Activated T-helper 17 cell treated with anti-CD3 and anti-CD28 coated beads, Interleukin-2, amount 50 U/mL, for 72 hours (primary cell): ENCODE data around the gene SIRT7. TPM values are rescaled to one million over a fixed set of nuclear protein-coding genes. Genes with fewer than 3 reads are reported as not detected.
A peak's percentile ranks its signal among the peaks of the same experiment; 100 is the strongest.

ENCODE experiments used
- ATAC-seq: fragments of 150-1000 bp; cut with Tn5 transposase; replicated peaks from 2 replicates; pipeline ENCODE4 v1.10.0; 2021; ENCODE audit warnings: mild to moderate bottlenecking, moderate library complexity
- H3K27ac Mint-ChIP-seq: one replicate; pipeline ENCODE4 v1.8.0; 2022; ENCODE audit warnings: mixed read lengths
- H3K27me3 Mint-ChIP-seq: one replicate; pipeline ENCODE4 v1.8.0; 2022; ENCODE audit warnings: mixed read lengths
- H3K36me3 Mint-ChIP-seq: one replicate; pipeline ENCODE4 v1.8.0; 2022; ENCODE audit warnings: low read depth, mild to moderate bottlenecking, mixed read lengths
- H3K4me1 Mint-ChIP-seq: one replicate; pipeline ENCODE4 v1.8.0; 2022; ENCODE audit warnings: mixed read lengths
- H3K4me3 Mint-ChIP-seq: one replicate; pipeline ENCODE4 v1.8.0; 2022; ENCODE audit warnings: mild to moderate bottlenecking, mixed read lengths
- H3K9me3 Mint-ChIP-seq: one replicate; pipeline ENCODE4 v1.8.0; 2022; ENCODE audit warnings: mixed read lengths
- total RNA-seq, 2 donors: library from RNA; stranded (reverse); gene quantifications; one replicate each; pipeline ENCODE4 v1.2.3, GENCODE V29; 2022

Gene SIRT7
- total RNA-seq, 2 donors from 2014 or later, result 41.3 to 47.5 TPM

DNA sequence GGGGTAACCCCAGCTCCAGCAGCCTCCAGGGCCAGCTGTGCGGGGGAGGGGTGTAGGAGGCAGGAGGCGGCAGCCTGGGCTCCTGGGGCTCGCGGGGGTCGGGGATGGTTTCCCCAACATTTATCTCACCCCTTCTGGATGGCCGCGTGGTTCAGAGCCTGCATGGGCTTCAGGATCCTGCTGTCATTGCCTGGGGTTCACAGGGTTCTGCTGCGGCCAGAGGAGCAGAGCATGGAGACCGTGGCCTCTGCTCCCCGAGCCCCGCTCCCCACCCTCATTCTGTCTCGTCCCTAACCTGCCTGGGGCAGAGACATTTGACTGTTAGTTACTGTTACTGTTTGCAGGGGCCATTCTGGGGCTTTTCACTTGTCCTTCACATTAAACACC is 24.2 kb upstream of the SIRT7 start:
- H3K4me3 Mint-ChIP-seq, result no peak overlapping the region
- no peaks in the 10 kb centered on the region for H3K9me3 Mint-ChIP-seq
- no peak overlapping the region for H3K27ac Mint-ChIP-seq
- ATAC-seq, result no peak
- H3K36me3 Mint-ChIP-seq, result no peaks in the 10 kb centered on the region
- no peaks in the 10 kb centered on the region for H3K4me1 Mint-ChIP-seq
- H3K27me3 Mint-ChIP-seq, result no peaks in the 10 kb centered on the region

DNA sequence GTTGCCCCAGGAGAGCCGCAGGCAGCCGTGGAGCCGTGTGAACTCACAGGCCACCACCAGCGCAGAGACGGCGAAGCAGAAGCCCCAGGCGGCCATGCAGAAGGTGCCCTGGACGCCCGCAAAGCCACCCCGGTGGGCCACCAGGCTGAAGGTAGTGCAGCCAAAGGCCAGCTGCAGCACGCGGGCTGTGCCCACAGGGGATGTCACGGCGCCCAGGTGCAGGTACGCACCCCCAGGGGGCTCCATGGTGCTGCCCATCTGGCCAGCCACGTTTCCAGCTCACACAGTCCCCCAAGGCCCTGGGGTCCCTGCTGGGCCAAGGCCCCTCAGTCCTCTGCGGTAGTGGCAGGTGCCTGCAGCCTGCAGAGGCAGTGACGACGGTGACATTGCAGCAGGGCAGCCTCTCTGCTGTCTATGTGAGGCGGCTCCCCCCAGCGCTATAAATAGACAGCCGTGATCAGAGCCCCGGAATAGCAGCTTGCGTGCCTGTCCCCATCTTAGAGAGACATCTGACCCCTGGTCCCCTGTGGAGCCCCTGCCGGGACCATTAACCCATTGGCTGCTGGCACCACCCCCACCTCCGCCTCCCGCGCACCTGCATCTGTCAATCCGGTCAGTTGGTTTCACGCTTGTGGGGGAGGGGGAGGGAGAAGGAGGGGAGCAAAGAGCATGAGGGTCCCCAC is 23.6 kb upstream of the SIRT7 start:
- no peak for ATAC-seq
- no peaks in the 10 kb centered on the region for H3K36me3 Mint-ChIP-seq
- H3K4me3 Mint-ChIP-seq, result no peak overlapping the region
- H3K27ac Mint-ChIP-seq, result no peak overlapping the region
- no peaks in the 10 kb centered on the region for H3K4me1 Mint-ChIP-seq
- H3K9me3 Mint-ChIP-seq, result no peaks in the 10 kb centered on the region
- H3K27me3 Mint-ChIP-seq, result no peaks in the 10 kb centered on the region

DNA sequence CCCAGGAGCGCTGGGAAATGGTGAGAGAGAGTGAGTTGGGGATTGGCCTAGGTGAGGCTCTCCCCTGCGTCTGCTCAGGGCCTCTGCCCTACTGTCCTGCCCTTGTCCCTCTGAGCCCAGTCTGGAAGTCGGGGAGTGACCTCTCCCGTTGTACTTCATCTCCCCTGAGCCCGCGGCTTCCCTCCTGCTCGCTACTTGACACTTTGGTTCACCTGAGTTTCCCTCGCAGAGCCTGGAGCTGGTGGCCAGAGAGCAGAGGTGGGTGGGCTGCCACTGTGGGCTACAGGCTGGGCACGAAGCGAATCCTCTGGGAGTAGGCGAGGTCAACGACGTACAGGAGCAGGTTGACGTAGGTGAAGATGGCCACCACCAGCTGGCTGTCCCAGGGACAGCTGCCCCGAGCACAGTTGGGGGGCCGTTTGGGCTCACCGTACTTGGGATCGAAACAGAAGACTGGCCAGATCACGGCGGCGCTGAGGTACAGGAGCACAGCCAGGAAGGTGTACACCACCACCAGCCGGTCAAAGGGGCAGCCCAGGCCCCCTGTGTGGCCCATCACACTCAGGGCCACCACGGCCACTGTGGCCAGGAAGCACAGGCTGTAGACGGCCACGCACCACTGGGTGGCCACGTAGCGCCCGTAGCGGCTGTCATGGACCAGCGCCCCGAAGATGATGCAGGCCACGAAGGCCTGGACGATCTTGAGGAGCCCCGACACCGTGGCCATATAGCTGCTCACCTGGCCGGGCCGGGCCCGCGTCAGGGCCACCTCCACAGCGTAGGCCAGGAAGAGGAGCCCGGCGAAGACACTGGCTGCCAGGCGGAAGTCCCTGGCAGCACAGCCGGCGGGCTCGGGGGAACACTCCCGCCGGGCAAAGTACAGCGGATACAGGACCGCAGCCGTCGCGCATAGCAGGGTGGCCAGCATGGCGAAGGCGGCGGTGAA is 22.8 kb upstream of the SIRT7 start:
- H3K36me3 Mint-ChIP-seq, result peaks cover under 1% of the 10 kb centered on the region
- no peak overlapping the region for H3K27ac Mint-ChIP-seq
- no peaks in the 10 kb centered on the region for H3K9me3 Mint-ChIP-seq
- H3K4me3 Mint-ChIP-seq, result no peak overlapping the region
- H3K27me3 Mint-ChIP-seq, result no peaks in the 10 kb centered on the region
- no peaks in the 10 kb centered on the region for H3K4me1 Mint-ChIP-seq
- ATAC-seq, result no peak

GRCh38 chr17:81939881-81940385 is 22.0 kb upstream of the SIRT7 start:
- ATAC-seq, result no peak
- Mint-ChIP-seq H3K36me3 (peaks cover 4% of the 10 kb centered on the region), H3K27me3 (no peaks in the 10 kb centered on the region), H3K4me1 (no peaks in the 10 kb centered on the region), H3K9me3 (no peaks in the 10 kb centered on the region), H3K4me3 (no peak overlapping the region), H3K27ac (no peak overlapping the region)

DNA sequence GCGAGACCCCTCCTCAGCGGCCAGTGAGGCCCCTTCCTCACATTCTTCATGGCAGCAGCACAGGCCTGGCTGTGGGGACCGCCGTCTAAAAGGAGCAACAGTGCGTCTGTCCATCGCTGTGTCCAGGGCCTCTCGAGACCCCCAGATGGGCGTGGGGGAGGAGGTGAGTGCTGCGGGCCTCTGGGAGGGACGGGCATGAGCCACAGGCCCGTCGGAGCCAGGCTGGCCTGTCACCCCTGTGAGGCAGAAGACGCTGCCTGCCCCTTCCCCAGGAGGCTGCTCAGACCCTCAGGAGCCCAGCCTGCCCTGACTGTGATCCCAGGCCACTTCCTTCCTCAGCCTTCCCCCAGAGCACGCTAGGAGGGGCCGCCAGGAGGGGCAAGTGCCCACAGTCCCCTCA is 21.2 kb upstream of the SIRT7 start:
- no peaks in the 10 kb centered on the region for H3K4me1 Mint-ChIP-seq
- peaks cover 5% of the 10 kb centered on the region for H3K36me3 Mint-ChIP-seq
- H3K27ac Mint-ChIP-seq, result no peak overlapping the region
- no peak overlapping the region for H3K4me3 Mint-ChIP-seq
- H3K27me3 Mint-ChIP-seq, result no peaks in the 10 kb centered on the region
- ATAC-seq, result no peak
- no peaks in the 10 kb centered on the region for H3K9me3 Mint-ChIP-seq

- Mint-ChIP-seq H3K36me3 (peaks cover 18% of the 10 kb centered on the region), H3K27me3 (no peaks in the 10 kb centered on the region), H3K4me1 (no peaks in the 10 kb centered on the region), H3K9me3 (no peaks in the 10 kb centered on the region), H3K4me3 (peak overlapping the region; percentile 76), H3K27ac (no peak overlapping the region)
- no peak for ATAC-seq
These were observed 17.7 kb upstream of the SIRT7 start for GRCh38 chr17:81935709-81936084.

DNA sequence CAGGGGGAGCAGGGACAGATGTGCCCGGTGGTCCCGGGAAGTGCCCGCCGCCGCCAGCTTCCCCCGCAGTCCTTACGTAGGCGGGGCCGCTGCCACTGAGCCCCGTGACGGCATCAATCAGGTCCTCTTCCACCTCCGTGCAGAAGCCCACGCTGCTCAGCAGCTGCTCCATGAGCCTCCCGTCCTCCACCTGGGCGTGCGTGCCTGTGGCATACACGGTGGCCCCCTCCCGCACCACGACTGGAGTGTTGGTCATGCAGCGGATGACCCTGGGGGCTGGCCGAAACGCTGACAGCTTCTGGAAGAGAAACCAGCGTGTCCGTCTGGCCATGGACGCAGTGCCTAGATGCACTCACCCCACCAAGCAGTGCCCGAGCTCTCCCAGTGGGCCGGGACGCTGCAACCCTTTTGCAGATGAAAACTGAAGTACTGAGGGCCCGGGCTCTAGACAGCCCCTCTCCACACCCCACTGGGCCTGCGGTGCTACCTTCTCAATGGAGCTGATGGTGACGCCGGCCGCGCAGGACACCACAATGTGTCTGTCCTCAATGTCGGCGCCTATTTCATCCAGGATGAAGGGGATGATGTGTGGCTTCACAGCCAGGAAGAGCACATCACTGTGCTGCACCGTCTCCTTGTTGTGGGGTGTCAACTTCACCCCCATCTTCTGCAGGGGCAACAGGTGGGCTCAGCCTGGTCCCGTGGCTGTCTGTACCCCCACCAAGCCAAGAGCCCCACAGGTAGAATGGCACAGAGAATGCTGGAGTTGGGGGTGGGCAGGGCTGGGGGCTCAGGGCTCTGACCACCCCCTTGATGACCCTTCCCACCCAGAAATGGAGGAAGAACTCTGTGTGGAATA is 17.1 kb upstream of the SIRT7 start:
- Mint-ChIP-seq H3K4me1 (no peaks in the 10 kb centered on the region), H3K4me3 (peak overlapping the region; percentile 76), H3K36me3 (peaks cover 18% of the 10 kb centered on the region), H3K27ac (no peak overlapping the region), H3K9me3 (no peaks in the 10 kb centered on the region), H3K27me3 (no peaks in the 10 kb centered on the region)
- ATAC-seq, result no peak

DNA sequence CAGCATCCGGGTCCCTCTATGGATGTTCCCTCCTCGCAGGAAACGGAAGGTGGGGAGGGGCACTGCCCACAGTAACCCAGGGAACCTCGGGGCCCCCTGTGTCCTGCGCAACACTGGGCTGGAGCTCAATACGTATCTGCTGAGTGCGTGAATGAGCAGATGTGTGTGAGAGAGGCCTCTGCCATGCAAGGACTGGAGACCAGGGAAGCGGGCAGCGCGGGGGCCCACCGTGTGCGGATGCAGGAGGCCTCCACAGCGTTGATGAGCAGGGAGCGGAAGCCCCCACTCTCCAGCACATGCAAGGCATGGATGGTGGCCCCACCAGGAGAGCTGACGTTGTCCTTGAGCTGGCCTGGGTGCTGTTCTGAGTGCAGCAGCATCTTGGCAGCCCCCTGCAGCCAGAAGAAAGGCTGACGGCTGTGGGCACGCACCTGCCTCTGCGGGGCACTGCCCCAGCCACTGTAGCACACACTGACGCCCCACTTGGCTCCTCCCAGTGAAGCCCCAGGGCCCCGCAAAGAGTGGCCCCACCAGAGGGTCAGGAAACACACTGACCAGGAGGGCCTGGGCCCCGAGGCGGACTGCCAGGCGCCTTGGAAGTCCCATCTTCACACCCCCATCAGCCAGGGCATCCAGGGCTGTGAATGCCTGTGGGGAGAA is 16.3 kb upstream of the SIRT7 start:
- Mint-ChIP-seq H3K27me3 (no peaks in the 10 kb centered on the region), H3K4me3 (no peak overlapping the region), H3K36me3 (peaks cover 18% of the 10 kb centered on the region), H3K27ac (no peak overlapping the region), H3K4me1 (no peaks in the 10 kb centered on the region), H3K9me3 (no peaks in the 10 kb centered on the region)
- no peak for ATAC-seq

GRCh38 chr17:81933178-81933699 is 15.3 kb upstream of the SIRT7 start:
- Mint-ChIP-seq H3K4me1 (no peaks in the 10 kb centered on the region), H3K27me3 (no peaks in the 10 kb centered on the region), H3K4me3 (no peak overlapping the region), H3K36me3 (peaks cover 18% of the 10 kb centered on the region), H3K27ac (no peak overlapping the region), H3K9me3 (no peaks in the 10 kb centered on the region)
- ATAC-seq, result no peak

- H3K4me3 Mint-ChIP-seq, result no peak overlapping the region
- no peak overlapping the region for H3K27ac Mint-ChIP-seq
- H3K27me3 Mint-ChIP-seq, result no peaks in the 10 kb centered on the region
- H3K36me3 Mint-ChIP-seq, result peaks cover 18% of the 10 kb centered on the region
- H3K4me1 Mint-ChIP-seq, result no peaks in the 10 kb centered on the region
- no peak for ATAC-seq
- no peaks in the 10 kb centered on the region for H3K9me3 Mint-ChIP-seq
These were observed 14.5 kb upstream of the SIRT7 start for GRCh38 chr17:81932333-81932983.

DNA sequence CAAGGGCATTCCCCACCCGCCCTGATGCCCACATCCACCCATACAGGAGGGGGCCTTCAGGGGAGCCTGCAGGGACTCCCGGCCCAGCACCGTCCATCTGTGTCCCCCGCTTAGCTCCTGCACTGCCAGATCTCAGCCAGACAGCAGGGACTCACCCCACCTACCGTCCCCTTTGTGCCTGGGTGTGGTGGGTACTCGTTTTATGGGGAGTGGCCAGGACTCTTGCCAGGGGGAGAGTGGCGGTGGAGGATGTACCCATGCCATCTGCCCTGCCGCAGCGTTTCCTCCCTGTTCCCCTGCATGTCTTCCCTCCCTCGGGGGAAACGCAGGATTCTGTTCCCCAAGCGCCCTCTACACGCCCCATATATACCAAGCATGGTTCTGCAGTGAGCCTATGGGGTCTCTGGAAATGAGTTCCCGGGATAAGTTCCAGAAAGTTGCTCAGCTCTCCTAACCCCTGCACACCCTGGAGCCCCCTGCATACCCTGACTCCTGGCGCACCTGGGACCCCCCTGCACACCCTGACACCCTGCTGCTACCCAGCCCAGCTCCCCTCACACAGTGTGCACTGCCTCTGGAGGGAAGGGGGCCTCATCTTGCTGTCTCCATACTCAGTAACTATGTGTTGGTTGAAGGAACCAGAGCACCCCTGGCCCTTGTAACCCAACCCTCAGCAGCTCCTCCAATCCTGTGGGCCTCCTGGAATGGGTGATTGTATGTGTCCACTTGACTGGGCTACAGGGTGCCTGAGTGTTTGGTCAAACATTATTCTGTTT is 13.8 kb upstream of the SIRT7 start:
- Mint-ChIP-seq H3K27me3 (no peaks in the 10 kb centered on the region), H3K27ac (no peak overlapping the region), H3K4me1 (no peaks in the 10 kb centered on the region), H3K4me3 (no peak overlapping the region), H3K9me3 (no peaks in the 10 kb centered on the region), H3K36me3 (peaks cover 18% of the 10 kb centered on the region)
- ATAC-seq, result no peak

DNA sequence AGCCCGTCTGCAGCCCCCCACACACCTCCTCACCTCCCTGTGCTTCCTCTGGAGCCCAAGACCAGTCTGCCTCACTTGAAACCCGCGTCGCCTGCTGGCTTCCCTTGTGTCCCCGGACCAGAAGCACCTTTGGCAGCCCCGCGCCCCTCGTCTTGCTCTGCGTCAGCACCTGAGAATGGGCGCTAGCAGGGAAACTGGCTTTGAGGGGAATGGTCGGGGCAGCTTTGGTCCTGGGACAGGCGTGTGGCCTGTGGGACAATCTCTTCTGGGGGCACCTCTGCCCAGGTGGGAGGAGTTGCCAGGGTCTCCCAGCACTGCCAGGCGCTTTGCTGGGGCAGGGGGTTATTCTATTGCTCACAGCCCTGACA is 13.2 kb upstream of the SIRT7 start:
- Mint-ChIP-seq H3K9me3 (no peaks in the 10 kb centered on the region), H3K4me3 (no peak overlapping the region), H3K36me3 (peaks cover 23% of the 10 kb centered on the region), H3K27ac (no peak overlapping the region), H3K27me3 (no peaks in the 10 kb centered on the region), H3K4me1 (peaks cover 4% of the 10 kb centered on the region)
- no peak for ATAC-seq
